Measurements from ENCODE around the gene DNAJC9. TPM values are rescaled to one million over a fixed set of nuclear protein-coding genes. Genes with fewer than 3 reads are reported as not detected.

Gene DNAJC9
- total RNA-seq, 2 experiments from 2014 or later: 40.9 to 42.2 TPM

- no peak for ATAC-seq
- intact Hi-C loops (cut with micrococcal nuclease): no loop called here
- Mint-ChIP-seq H3K4me1 (ENCODE audit: low read depth) (peaks cover 2% of the 10 kb centered on the region), H3K36me3 (ENCODE audit: low read depth) (no peaks in the 10 kb centered on the region), H3K9me3 (no peaks in the 10 kb centered on the region), H3K4me3 (no peak overlapping the region), H3K27me3 (no peaks in the 10 kb centered on the region), H3K27ac (no peak overlapping the region)
- no peak for DNase-seq
- ChIA-PET CTCF (interaction anchor here (0.8 to 1.9 kb wide), 9 partner anchors 8 to 379 kb away, joined by 3 to 10 read pairs (median 3); partner anchors contain the start of gene DNAJC9), POLR2A (interaction anchor here (1.0 kb wide), 2 partner anchors 18 to 48 kb away, joined by 3 read pairs; partner anchors contain the start of gene DNAJC9)
- no peak for TF ChIP-seq CTCF (IDR thresholded peaks at IDR 0.05)
Observed at GRCh38 chr10:73264423-73264822, 17.4 kb upstream of the DNAJC9 start.

- CTCF ChIA-PET: interaction anchor here (0.8 to 1.9 kb wide), 12 partner anchors 9 to 380 kb away, joined by 3 to 10 read pairs (median 3); partner anchors contain the start of genes CFAP70 and DNAJC9
- intact Hi-C loops (cut with micrococcal nuclease): no loop called here
- peak; percentile 71 for TF ChIP-seq CTCF (IDR thresholded peaks at IDR 0.05)
- Mint-ChIP-seq H3K27ac (no peak overlapping the region), H3K9me3 (peaks cover 5% of the 10 kb centered on the region), H3K4me1 (ENCODE audit: low read depth) (peaks cover 2% of the 10 kb centered on the region), H3K27me3 (no peaks in the 10 kb centered on the region), H3K4me3 (no peak overlapping the region), H3K36me3 (ENCODE audit: low read depth) (peaks cover 2% of the 10 kb centered on the region)
- peak; percentile 18 for DNase-seq
- POLR2A ChIA-PET: interaction anchor here (1.0 kb wide), 2 partner anchors 17 to 49 kb away, joined by 3 read pairs; partner anchors contain the start of gene DNAJC9
- peak; percentile 47 for ATAC-seq
Observed at GRCh38 chr10:73263693-73264347, 16.8 kb upstream of the DNAJC9 start.

- no peak for TF ChIP-seq CTCF (IDR thresholded peaks at IDR 0.05)
- no peaks in the 10 kb centered on the region for H3K27me3 Mint-ChIP-seq
- no peak overlapping the region for H3K27ac Mint-ChIP-seq
- intact Hi-C loops (cut with micrococcal nuclease): no loop called here
- ChIA-PET POLR2A (interaction anchor here (1.0 kb wide), 1 partner anchor 50 kb away, joined by 3 read pairs; no protein-coding TSS in a partner anchor), CTCF (interaction anchor here (0.8 to 1.9 kb wide), 8 partner anchors 8 to 381 kb away, joined by 3 to 10 read pairs (median 6); partner anchors contain the start of gene CFAP70)
- peaks cover 10% of the 10 kb centered on the region for H3K9me3 Mint-ChIP-seq
- ATAC-seq: no peak
- DNase-seq: no peak
- H3K4me1 Mint-ChIP-seq (ENCODE audit: low read depth): peaks cover 2% of the 10 kb centered on the region
- no peak overlapping the region for H3K4me3 Mint-ChIP-seq
- H3K36me3 Mint-ChIP-seq (ENCODE audit: low read depth): peaks cover 3% of the 10 kb centered on the region
Observed at GRCh38 chr10:73262880-73263555, 16.0 kb upstream of the DNAJC9 start.

- H3K4me3 Mint-ChIP-seq: no peak overlapping the region
- no peaks in the 10 kb centered on the region for H3K27me3 Mint-ChIP-seq
- H3K9me3 Mint-ChIP-seq: peaks cover 10% of the 10 kb centered on the region
- TF ChIP-seq CTCF (IDR thresholded peaks at IDR 0.05): no peak
- POLR2A ChIA-PET: no interaction called here
- DNase-seq (peak; percentile 12), ATAC-seq (peak; percentile 42)
- H3K27ac Mint-ChIP-seq: no peak overlapping the region
- CTCF ChIA-PET: interaction anchor here (1.0 kb wide), 1 partner anchor 9 kb away, joined by 3 read pairs; no protein-coding TSS in a partner anchor
- H3K4me1 Mint-ChIP-seq (ENCODE audit: low read depth): peaks cover 2% of the 10 kb centered on the region
- peaks cover 3% of the 10 kb centered on the region for H3K36me3 Mint-ChIP-seq (ENCODE audit: low read depth)
- intact Hi-C loops (cut with micrococcal nuclease): no loop called here
Observed at GRCh38 chr10:73262105-73262730, 15.2 kb upstream of the DNAJC9 start.
